Measurements from ENCODE around the gene FAM9B. TPM values are rescaled to one million over a fixed set of nuclear protein-coding genes. Genes with fewer than 3 reads are reported as not detected.

FAM9B gene
- total and polyA plus RNA-seq, 2 experiments from 2014 or later, result not detected

DNA sequence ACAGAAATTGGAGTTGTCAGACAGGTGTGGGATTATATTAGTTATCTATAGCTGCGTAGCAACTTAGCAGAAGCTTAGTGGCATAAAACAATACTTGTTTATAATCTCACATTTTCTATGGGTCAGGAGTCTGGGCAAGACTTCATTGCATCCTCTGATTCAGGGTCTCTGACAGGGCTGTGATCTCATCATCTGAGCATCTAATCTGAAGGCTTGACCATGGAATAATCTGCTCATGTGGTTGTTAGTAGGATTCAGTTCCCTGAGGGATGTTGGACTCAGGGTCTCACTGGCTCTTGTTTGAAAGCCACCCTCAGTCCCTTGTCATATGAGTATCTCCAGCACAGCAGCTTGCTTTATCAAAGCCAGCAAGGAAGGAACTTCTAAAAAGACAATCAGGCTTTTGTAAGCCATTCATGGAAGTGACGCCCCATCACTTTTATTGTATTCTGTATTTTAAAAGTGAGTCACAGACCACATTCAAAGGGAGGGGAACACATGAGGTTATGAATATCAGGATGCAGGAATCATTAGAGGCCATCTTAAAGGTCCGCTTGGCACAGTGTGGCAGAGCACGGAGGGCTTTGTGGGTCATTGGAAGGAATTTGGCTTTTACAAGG lies 37.2 kb upstream of the FAM9B start (continued):
- TF ChIP-seq, protein P1, sequence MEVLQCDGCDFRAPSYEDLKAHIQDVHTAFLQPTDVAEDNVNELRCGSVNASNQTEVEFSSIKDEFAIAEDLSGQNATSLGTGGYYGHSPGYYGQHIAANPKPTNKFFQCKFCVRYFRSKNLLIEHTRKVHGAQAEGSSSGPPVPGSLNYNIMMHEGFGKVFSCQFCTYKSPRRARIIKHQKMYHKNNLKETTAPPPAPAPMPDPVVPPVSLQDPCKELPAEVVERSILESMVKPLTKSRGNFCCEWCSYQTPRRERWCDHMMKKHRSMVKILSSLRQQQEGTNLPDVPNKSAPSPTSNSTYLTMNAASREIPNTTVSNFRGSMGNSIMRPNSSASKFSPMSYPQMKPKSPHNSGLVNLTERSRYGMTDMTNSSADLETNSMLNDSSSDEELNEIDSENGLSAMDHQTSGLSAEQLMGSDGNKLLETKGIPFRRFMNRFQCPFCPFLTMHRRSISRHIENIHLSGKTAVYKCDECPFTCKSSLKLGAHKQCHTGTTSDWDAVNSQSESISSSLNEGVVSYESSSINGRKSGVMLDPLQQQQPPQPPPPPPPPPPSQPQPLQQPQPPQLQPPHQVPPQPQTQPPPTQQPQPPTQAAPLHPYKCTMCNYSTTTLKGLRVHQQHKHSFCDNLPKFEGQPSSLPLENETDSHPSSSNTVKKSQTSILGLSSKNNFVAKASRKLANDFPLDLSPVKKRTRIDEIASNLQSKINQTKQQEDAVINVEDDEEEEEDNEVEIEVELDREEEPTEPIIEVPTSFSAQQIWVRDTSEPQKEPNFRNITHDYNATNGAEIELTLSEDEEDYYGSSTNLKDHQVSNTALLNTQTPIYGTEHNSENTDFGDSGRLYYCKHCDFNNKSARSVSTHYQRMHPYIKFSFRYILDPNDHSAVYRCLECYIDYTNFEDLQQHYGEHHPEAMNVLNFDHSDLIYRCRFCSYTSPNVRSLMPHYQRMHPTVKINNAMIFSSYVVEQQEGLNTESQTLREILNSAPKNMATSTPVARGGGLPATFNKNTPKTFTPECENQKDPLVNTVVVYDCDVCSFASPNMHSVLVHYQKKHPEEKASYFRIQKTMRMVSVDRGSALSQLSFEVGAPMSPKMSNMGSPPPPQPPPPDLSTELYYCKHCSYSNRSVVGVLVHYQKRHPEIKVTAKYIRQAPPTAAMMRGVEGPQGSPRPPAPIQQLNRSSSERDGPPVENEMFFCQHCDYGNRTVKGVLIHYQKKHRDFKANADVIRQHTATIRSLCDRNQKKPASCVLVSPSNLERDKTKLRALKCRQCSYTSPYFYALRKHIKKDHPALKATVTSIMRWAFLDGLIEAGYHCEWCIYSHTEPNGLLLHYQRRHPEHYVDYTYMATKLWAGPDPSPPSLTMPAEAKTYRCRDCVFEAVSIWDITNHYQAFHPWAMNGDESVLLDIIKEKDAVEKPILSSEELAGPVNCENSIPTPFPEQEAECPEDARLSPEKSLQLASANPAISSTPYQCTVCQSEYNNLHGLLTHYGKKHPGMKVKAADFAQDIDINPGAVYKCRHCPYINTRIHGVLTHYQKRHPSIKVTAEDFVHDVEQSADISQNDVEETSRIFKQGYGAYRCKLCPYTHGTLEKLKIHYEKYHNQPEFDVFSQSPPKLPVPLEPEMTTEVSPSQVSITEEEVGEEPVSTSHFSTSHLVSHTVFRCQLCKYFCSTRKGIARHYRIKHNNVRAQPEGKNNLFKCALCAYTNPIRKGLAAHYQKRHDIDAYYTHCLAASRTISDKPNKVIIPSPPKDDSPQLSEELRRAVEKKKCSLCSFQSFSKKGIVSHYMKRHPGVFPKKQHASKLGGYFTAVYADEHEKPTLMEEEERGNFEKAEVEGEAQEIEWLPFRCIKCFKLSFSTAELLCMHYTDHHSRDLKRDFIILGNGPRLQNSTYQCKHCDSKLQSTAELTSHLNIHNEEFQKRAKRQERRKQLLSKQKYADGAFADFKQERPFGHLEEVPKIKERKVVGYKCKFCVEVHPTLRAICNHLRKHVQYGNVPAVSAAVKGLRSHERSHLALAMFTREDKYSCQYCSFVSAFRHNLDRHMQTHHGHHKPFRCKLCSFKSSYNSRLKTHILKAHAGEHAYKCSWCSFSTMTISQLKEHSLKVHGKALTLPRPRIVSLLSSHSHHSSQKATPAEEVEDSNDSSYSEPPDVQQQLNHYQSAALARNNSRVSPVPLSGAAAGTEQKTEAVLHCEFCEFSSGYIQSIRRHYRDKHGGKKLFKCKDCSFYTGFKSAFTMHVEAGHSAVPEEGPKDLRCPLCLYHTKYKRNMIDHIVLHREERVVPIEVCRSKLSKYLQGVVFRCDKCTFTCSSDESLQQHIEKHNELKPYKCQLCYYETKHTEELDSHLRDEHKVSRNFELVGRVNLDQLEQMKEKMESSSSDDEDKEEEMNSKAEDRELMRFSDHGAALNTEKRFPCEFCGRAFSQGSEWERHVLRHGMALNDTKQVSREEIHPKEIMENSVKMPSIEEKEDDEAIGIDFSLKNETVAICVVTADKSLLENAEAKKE (CRISPR knock-in tag; IDR thresholded peaks at IDR 0.05), result no peak

DNA sequence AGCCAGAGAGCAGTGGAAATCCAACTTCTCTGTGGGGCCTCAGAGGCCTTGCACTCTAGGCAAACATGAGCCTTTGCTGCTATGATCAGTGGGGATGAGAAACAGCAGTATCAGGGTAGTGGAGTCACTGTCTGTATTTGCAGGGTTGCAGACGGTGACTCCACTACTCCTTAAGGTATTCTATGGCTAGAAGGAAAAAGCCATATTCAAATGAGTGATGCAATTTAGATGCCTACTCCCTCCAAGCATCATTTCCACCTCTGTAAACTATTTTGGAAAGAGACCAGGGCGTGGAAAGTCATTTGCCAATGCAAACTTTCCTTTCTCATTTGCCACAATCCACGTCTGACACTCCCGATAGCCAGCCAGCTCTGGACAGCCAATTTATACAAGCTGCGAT lies 35.6 kb upstream of the FAM9B start:
- no peak overlapping the region for H3K4me2 ChIP-seq
- Mint-ChIP-seq H3K4me3 (no peak overlapping the region), H3K36me3 (ENCODE audit: low read depth) (no peaks in the 10 kb centered on the region), H3K4me1 (peaks cover 19% of the 10 kb centered on the region), H3K27me3 (ENCODE audit: insufficient read depth, low read depth, poor library complexity) (no peaks in the 10 kb centered on the region), H3K9me3 (no peaks in the 10 kb centered on the region), H3K27ac (no peak overlapping the region)
- no peak overlapping the region for H3K4me3 ChIP-seq
- no peaks in the 10 kb centered on the region for H3F3A ChIP-seq (replicated peaks; ENCODE audit: low read depth)
- no peaks in the 10 kb centered on the region for H3K4me1 ChIP-seq (ENCODE audit: insufficient read depth)
- ATAC-seq (no peak), DNase-seq (ENCODE audit: low spot score) (no peak)
- no peaks in the 10 kb centered on the region for H3K79me2 ChIP-seq (replicated peaks; ENCODE audit: insufficient read depth)
- H3K36me3 ChIP-seq (ENCODE audit: insufficient read depth), result no peaks in the 10 kb centered on the region
- H3K9me2 ChIP-seq (ENCODE audit: insufficient read depth), result no peaks in the 10 kb centered on the region
- H3K27ac ChIP-seq (ENCODE audit: low read depth), result no peak overlapping the region
- no peaks in the 10 kb centered on the region for H3K27me3 ChIP-seq (ENCODE audit: insufficient read depth)
- no peak overlapping the region for H2AFZ ChIP-seq
- no peaks in the 10 kb centered on the region for H4K20me1 ChIP-seq (replicated peaks; ENCODE audit: insufficient read depth)
- TF ChIP-seq, protein P1 (CRISPR knock-in tag; IDR thresholded peaks at IDR 0.05), result no peak
- TF ChIP-seq, protein P2, sequence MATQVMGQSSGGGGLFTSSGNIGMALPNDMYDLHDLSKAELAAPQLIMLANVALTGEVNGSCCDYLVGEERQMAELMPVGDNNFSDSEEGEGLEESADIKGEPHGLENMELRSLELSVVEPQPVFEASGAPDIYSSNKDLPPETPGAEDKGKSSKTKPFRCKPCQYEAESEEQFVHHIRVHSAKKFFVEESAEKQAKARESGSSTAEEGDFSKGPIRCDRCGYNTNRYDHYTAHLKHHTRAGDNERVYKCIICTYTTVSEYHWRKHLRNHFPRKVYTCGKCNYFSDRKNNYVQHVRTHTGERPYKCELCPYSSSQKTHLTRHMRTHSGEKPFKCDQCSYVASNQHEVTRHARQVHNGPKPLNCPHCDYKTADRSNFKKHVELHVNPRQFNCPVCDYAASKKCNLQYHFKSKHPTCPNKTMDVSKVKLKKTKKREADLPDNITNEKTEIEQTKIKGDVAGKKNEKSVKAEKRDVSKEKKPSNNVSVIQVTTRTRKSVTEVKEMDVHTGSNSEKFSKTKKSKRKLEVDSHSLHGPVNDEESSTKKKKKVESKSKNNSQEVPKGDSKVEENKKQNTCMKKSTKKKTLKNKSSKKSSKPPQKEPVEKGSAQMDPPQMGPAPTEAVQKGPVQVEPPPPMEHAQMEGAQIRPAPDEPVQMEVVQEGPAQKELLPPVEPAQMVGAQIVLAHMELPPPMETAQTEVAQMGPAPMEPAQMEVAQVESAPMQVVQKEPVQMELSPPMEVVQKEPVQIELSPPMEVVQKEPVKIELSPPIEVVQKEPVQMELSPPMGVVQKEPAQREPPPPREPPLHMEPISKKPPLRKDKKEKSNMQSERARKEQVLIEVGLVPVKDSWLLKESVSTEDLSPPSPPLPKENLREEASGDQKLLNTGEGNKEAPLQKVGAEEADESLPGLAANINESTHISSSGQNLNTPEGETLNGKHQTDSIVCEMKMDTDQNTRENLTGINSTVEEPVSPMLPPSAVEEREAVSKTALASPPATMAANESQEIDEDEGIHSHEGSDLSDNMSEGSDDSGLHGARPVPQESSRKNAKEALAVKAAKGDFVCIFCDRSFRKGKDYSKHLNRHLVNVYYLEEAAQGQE (IDR thresholded peaks at IDR 0.05; ENCODE audit: unreplicated experiment), result no peak
- TF ChIP-seq, protein P3, sequence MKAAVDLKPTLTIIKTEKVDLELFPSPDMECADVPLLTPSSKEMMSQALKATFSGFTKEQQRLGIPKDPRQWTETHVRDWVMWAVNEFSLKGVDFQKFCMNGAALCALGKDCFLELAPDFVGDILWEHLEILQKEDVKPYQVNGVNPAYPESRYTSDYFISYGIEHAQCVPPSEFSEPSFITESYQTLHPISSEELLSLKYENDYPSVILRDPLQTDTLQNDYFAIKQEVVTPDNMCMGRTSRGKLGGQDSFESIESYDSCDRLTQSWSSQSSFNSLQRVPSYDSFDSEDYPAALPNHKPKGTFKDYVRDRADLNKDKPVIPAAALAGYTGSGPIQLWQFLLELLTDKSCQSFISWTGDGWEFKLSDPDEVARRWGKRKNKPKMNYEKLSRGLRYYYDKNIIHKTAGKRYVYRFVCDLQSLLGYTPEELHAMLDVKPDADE (IDR thresholded peaks at IDR 0.05), result no peak
